ENCODE data around the gene FNDC3A. TPM values are rescaled to one million over a fixed set of nuclear protein-coding genes. Genes with fewer than 3 reads are reported as not detected.

The FNDC3A gene, protein sequence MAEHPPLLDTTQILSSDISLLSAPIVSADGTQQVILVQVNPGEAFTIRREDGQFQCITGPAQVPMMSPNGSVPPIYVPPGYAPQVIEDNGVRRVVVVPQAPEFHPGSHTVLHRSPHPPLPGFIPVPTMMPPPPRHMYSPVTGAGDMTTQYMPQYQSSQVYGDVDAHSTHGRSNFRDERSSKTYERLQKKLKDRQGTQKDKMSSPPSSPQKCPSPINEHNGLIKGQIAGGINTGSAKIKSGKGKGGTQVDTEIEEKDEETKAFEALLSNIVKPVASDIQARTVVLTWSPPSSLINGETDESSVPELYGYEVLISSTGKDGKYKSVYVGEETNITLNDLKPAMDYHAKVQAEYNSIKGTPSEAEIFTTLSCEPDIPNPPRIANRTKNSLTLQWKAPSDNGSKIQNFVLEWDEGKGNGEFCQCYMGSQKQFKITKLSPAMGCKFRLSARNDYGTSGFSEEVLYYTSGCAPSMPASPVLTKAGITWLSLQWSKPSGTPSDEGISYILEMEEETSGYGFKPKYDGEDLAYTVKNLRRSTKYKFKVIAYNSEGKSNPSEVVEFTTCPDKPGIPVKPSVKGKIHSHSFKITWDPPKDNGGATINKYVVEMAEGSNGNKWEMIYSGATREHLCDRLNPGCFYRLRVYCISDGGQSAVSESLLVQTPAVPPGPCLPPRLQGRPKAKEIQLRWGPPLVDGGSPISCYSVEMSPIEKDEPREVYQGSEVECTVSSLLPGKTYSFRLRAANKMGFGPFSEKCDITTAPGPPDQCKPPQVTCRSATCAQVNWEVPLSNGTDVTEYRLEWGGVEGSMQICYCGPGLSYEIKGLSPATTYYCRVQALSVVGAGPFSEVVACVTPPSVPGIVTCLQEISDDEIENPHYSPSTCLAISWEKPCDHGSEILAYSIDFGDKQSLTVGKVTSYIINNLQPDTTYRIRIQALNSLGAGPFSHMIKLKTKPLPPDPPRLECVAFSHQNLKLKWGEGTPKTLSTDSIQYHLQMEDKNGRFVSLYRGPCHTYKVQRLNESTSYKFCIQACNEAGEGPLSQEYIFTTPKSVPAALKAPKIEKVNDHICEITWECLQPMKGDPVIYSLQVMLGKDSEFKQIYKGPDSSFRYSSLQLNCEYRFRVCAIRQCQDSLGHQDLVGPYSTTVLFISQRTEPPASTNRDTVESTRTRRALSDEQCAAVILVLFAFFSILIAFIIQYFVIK
- 10 to 100 TPM; 68.6 to 90.3 (median 76.5) TPM for polyA plus RNA-seq (ENCODE audit: insufficient read length in 4 of 4)

DNA sequence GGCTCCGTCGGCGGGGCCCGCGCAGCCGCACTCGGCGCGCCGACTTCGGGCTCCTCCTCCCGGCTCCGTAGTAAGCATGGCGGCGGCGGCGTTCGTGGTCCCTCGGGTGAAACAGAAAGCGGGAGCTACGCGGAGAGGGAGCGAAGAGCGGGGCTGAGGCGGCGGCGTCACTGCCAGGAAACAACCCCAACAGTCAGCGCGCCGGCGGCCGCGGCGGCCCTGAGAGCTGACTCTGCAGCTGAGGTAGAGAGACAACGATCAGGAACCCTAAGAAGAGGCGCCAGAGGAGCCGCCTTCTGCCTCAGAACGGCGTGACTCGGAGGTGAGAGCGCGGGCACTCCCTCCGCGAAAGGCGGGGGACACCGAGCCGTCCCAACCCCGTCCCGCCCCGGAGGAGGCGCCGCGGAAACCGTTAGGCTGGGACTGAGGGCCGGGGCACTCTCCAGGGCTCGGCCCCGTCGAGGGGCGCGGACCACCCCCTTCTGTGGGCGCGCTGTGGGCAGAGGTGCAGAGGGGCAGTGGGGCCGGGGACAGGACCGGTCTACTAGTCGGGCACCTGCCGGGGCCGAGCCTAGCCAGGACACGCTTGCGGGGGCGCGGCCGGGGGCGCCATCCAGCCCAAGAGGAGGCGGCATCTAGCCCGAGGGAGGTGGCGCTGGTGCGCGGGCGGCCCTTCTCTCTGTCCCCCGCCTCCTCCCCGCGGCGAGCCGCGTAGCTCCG lies at the start of gene FNDC3A:
Gene FNDC3A, plus strand, starts transcription at position 57 of the 720 bp plus-strand sequence. CDS start 30,279 bp downstream, outside the sequence.
- DNase-seq (ENCODE audit: low read depth in 4 of 4, low spot score in 2 of 4) = peak in 2 of 4 donors; percentile 58 to 76

DNA sequence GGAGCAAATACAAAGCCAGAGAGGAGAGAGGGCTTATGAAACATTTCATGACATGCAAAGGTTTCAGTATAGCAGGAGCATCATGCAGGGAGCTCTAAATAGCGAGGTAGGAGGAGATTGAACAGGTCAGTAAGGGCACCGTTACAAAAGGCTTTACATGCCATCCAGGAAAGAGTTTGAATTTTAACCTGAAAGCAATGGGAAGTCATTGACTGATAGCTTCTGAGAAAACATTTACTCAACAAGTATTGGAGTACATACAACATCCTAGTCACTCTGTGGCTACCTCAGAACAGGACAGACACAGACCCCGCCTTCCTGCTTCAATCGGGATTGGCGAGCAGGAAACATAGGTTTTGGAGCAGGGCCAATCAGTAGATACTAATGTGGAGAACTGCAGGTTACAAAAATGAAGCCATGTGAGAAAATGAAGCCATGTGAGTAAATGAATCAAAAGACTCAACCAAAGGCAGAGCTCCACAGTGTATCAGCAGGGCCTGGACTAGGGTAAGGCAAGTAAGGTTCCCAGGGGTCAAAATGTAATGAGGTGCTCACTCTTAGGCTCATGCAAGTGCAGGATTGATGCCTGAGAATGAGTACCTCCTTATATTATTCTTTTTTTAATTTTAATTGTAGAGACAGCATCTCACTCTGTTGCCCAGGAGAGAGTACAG lies 46.8 kb upstream of the FNDC3A start:
- no peak for DNase-seq (ENCODE audit: low read depth in 4 of 4, low spot score in 2 of 4)

DNA sequence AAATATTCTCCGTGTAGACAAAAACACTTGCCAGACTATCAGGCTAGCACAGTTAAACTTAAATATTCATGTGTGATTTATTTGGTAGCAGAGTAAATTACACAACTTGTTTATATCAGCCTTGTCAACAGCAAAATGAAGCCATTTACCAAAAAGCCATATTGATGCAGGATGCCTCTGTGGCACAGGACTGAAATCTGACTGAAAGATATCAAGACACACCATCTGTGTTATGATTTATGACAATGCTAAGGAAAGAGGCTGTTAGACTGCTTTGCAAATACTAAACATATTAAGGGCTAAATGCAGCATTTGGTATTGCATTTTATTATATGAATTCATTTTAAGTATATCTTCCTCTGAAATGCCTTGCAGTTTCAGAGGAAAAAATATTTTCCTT lies 44.8 kb upstream of the FNDC3A start:
- DNase-seq (ENCODE audit: low read depth in 4 of 4, low spot score in 2 of 4) = no peak

DNA sequence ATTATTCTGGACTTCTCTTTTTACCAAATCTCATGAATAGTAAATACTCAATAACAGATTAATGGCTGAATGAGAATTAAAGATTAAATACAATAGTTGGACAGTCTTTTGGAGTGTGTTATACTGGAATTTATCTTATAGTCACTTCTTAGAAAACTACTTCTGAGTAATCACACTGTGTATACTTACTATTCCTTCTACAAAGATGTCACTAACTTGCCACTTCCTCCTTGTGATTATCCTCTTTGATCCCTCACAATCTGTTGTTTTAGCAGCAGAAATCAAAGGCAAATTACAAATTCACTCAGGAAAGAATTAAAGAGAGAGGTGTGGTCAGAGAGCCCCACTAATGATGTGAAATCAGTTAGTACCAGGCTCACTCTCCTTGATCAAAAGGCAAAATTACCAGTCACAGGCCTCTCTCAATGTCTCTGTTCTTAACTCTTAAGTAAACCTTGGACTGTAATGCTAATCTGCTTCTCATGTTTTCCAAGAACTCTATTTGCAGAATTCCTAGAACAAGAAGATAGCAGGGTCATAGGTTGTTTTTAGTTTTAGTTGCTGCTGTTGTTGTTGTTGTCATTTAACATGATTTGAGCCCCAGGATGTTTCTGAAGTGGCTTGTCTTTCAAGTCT lies 37.3 kb upstream of the FNDC3A start:
- no peak for DNase-seq (ENCODE audit: low read depth in 4 of 4, low spot score in 2 of 4)

DNA sequence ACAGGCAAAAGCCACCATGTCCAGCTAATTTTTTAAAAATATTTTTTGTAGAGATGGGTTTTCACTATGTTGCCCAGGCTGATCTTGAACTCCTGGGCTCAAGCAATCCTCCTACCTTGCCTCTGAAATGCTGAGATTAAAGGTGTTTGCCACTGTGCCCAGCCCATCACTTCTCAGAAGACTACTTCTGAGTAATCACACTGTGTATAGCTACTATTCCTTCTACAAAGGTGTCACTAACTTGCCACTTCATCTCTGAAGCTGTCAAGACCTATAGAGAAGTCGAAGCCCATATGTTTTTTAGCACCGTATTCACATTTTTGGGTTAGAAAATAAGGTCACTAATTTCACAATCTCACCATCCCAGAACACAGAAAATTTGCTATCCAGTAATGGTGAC lies 36.0 kb upstream of the FNDC3A start:
- DNase-seq (ENCODE audit: low read depth in 4 of 4, low spot score in 2 of 4) = no peak

DNA sequence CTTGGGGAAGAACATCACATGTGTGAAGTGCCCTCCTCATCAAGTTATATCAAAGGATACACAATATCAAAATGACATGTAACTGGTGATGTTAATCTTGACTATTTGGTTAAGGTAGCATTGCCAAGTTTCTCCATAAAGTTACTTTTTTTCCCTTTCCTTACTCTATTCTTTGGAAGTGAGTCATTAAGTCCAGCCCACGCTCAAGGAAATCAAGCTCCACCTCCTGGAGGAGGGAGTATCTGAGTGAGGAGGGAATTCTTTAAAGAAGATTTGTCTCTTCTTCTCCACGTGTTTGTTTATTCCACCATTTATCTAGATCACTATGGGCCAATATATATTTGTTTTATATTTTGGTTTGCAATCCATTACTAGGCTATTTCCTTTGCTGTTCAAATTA lies 33.6 kb upstream of the FNDC3A start:
- no peak for DNase-seq (ENCODE audit: low read depth in 4 of 4, low spot score in 2 of 4)

DNA sequence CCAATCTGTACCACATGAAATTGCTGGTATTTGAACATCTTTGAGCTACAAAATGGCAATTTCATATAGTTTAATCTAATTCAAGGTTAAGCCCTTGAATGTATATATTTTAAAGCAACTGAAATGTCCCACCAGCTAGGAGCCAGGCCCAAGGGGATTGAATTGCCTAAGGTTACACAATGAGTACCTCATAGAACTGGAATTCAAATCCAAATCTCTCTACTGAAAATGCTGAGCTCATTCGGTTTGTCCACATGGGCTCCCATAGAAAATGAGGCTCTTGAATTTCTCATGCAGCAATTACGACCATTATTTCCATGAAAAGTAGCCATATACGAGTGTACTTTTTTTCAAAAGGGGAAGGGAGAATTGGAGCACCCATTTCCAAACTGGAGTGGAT lies 31.5 kb upstream of the FNDC3A start:
- DNase-seq (ENCODE audit: low read depth in 4 of 4, low spot score in 2 of 4) = no peak

DNA sequence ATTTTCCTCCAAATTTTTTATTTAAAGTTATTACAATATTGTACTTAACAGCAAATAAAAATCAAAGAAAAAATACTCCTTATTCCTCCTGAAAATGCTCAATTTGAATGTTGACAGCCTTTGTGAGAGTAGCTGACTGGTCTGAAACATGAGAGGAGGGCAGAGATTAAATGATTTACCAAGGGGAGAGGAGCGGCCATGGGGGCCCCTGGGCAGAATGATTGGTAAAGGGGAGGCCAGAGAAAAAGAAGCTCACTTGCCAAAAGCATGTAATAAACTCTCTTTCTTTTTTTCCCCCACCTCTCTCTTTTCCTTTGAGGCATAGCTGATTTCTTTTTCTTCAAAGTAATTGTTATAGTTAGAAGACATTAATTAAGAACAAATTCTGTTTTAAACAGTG lies 30.1 kb upstream of the FNDC3A start:
- DNase-seq (ENCODE audit: low read depth in 4 of 4, low spot score in 2 of 4) = no peak

DNA sequence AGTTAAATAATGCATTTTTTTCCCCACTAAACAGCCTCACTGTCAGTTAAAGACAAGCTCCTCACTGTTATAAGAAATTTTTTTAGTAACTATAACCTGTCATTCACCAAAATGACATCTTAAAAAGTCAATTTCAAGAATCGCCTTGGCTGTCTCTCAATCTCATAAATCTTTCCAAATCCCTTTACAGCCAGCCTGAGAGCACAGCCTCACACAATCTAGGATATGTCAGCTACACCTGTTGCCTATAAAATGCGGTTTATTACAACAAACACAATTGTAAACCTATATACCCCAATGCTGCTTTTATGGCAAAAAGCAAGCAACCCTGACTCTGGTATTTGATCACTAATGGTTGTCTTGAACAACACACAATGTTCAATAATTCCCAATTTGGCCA lies 29.5 kb upstream of the FNDC3A start:
- no peak for DNase-seq (ENCODE audit: low read depth in 4 of 4, low spot score in 2 of 4)

DNA sequence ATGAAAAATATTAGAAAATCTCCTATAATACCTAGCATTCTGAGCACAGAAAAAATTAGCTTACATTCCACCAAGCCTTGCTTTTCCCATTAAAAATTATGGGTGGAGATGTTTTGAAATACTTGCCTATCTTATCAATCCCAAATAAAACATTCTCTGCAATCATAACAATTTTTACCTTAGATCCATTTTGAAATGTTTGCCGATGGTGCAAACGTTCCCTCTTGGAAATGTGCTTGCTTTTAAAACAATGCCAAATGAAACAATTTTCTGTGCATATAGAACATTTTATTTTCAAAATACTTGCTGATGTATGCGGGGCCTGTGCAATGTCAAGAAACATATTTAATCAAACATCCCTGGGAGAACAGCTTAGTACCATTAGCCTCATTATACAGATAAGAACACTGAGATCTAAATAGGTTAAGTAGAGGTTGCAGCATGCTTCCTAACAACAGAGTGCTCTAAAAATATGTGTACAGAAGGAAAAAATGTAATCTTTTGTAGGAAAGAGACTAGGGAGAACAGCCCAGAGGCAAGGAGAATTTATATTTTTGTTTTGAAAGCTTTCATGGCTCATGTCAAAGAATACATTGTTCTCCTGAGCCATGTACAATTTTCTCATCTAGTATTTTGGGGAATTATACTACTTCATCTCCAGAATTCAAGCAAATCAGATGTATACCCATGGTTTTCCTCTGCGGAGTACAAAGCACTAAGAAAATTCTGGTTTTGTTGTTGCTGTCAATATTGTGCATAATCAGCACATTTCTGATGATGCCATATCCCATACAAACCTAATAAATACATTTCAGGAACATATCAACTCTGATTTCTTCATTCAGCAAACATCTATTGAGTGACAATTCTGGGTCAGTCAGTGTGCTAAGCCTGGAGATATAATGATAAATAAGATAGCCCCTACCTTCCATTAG lies 25.9 kb upstream of the FNDC3A start:
- no peak for DNase-seq (ENCODE audit: low read depth in 4 of 4, low spot score in 2 of 4)

DNA sequence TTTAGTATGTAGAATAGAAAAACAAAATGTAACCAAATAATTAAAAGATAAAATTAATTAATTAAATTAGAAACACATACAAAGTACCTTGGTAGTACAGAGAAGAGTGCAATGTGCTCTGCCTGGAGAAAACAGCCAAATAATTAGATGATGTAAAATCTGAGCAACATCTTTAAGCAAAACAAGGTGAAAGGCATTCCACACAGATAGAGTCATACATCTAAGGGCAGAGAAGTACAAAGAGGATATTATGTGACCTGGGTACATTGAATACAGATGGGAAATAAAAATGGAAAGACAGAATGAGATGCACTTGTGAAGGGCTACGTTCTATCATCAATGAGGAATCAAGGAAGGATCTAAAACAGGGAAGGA lies 25.2 kb upstream of the FNDC3A start:
- DNase-seq (ENCODE audit: low read depth in 4 of 4, low spot score in 2 of 4) = no peak

DNA sequence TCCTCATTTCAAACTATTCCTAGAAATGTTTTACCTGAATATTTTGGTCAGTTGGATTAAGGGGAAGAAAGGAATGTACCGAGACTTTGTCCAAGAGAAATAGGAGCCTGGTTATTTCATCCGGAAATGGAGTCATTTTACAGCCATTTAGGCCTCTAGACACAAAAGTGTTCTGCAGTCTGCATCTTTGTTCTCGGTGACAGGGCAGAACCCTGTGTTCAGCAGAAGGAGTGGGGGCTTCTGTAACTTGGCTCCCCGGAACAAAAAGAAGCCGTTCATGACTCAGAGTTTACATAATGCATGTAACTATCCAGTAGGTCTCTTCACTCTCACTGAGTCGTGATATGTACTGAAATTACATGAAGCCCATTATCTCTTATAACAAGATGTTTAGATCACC lies 21.6 kb upstream of the FNDC3A start:
- DNase-seq (ENCODE audit: low read depth in 4 of 4, low spot score in 2 of 4) = peak in 2 of 4 donors; percentile 39 to 41

DNA sequence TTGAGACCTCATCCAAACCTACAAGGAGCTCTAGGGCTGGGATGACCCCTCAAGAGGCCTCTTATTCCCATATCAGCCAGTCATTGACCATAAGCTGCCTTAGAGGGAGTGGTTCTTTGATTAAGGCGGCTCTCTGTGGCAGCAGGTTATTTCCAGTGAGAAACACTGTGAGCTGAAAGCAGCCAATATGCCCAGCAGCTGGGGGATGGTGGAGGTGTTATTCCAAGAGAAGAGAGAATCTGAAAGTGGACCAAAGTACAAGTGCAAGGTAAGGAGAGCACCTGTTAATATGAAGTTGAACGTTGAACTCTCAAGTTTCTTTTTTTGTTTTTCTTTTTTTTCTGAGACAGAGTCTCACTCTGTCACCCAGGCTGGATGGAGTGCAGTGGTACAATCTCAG lies 20.2 kb upstream of the FNDC3A start:
- DNase-seq (ENCODE audit: low read depth in 4 of 4, low spot score in 2 of 4) = no peak

DNA sequence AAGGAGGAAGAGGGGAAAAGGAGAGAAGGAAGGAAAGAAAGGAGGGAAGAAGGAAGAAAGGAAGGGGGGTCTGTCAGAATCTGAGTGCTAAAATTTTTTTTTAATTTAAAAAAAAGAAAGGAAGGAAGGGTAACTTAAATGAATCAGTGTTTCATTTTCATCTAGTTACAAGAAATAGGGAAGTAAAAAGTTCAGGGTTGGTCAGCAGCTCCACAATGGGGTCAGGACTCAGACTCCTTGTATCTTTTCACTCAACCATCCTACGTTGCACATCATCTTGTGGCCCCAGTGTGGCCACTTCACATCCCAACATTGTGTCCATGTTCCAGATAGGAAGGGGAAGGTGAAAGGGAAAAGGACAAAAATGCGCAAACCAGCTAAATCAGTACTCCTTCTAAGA lies 14.3 kb upstream of the FNDC3A start:
- no peak for DNase-seq (ENCODE audit: low read depth in 4 of 4, low spot score in 2 of 4)

DNA sequence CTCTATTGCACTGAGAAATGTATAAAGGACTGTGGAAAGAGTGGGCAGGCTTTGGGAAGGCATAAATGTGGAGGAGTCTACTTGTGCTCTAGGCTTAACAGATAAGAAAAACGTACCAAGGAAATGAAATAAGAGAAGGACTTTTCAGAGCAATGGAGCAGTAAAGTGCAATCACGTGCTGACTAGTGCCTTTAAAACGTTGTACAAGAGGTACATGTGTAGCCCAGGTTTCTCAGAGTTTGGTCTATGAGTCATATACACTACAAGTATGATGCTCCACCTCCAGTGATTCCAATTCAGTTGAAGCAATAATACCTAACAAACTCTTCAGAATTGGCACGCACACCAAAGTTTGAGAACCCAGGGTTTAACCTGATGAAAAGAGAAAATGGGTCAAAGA lies 13.4 kb upstream of the FNDC3A start:
- DNase-seq (ENCODE audit: low read depth in 4 of 4, low spot score in 2 of 4) = no peak

DNA sequence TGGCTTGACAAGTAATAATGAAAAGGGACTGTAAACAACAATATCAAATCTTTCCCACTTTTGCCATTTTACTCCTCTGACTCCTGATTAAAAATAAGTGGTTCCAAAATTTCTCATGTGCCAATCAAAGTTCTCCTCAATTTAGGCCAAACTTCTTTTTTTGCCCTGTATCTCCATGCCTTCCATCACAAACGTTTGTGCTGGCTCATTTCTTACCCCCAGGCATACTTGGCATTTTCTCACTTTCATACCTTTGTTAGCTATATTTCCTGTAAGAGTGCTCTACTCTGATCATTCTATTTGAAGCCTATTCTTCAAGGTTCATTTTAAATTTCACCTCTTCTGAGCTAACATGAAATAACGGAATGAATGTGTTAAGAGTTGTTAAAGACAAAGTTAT lies 10.0 kb upstream of the FNDC3A start:
- DNase-seq (ENCODE audit: low read depth in 4 of 4, low spot score in 2 of 4) = no peak

DNA sequence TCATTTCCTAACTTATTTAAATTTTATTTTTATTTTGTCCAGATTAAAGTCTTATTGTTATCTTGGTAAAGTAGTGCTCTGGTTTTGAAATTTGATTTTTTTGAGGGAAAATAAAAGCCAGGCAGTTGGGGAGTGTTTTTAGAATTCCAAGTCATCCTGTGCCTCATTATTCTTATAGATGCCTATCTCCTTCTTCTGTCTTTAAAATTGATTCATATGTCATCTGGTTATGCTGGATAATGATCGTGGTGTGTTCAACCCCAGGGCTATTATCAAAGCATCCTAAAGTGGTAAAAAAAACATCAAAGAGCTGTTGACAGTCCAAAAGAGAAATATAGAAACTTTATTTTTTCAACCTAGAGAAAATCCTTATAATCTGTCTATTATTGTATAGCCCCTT lies 6.0 kb upstream of the FNDC3A start:
- no peak for DNase-seq (ENCODE audit: low read depth in 4 of 4, low spot score in 2 of 4)

DNA sequence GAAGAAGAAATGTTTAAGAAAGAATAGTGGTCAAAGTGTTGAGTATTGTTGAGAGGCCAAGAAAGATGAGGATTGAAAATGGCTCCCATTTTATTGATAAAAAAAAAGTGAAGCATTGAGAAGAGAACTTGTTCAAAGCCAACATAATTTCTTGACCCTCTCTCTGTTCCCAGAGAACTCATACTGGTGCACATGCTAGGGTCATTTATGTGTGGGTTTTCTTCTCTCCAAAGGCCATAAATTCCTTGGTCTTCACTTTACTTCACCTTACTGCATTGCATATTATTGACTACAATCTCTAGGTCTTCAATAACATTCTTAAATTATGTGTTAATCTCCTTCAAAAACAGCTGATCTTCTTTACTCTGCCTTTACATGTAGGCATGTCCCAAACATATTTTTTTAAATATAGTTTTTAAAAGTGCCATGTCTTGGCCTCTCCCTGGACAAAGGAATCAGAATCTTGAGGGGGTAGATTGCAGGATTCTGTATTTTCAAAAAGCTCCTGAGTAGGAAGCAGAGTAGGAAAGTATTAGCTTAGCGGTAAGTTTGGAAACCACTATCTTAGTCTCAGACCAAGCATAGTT lies 1.8 kb upstream of the FNDC3A start:
- DNase-seq (ENCODE audit: low read depth in 4 of 4, low spot score in 2 of 4) = no peak

All from left renal cortex interstitium (tissue), 4 donors.